Fibroblast of lung (primary cell): ENCODE data around the gene ABCB11.

Experiments
- EZH2 ChIP-seq: IDR thresholded peaks from 2 replicates; pipeline ENCODE4 v1.5.1; 2012; ENCODE audit warnings: low read length, control low read depth, mild to moderate bottlenecking; ENCODE audit errors: missing control alignments
- TF ChIP-seq, protein P1 (sequence below), 2 donors: IDR thresholded peaks in 1 of 2; conservative IDR thresholded peaks in 1 of 2; 1 replicate in 1 of 2; 2 replicates in 1 of 2; pipeline ENCODE4 v1.5.1; 2011 to 2012; ENCODE audit warnings: low read length in 2 of 2, control low read depth in 1 of 2, inconsistent platforms in 1 of 2, low read depth in 1 of 2, mild to moderate bottlenecking in 1 of 2

DNA sequence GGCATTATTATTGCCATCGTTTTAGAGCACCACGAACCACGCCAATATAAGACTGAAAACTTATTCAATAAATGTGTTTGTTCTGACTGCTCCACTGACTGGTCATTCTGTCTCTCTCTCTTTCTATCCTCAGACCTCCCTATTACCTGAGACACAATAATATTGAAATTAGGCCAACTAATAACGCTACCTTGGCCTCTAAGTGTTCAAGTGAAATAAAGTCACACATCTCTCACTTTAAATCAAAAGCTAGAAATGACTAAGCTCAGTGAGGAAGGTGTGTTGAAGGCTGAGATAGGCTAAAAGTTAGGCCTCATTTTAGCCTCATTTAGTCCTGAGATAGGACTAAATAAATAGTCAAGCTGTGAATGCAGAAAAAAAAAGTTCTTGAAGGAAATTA lies 91.2 kb downstream of the ABCB11 start:
- TF ChIP-seq, protein P1, sequence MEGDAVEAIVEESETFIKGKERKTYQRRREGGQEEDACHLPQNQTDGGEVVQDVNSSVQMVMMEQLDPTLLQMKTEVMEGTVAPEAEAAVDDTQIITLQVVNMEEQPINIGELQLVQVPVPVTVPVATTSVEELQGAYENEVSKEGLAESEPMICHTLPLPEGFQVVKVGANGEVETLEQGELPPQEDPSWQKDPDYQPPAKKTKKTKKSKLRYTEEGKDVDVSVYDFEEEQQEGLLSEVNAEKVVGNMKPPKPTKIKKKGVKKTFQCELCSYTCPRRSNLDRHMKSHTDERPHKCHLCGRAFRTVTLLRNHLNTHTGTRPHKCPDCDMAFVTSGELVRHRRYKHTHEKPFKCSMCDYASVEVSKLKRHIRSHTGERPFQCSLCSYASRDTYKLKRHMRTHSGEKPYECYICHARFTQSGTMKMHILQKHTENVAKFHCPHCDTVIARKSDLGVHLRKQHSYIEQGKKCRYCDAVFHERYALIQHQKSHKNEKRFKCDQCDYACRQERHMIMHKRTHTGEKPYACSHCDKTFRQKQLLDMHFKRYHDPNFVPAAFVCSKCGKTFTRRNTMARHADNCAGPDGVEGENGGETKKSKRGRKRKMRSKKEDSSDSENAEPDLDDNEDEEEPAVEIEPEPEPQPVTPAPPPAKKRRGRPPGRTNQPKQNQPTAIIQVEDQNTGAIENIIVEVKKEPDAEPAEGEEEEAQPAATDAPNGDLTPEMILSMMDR (conservative IDR thresholded peaks at IDR 0.05 in 1 of 2, IDR thresholded peaks at IDR 0.05 in 1 of 2; ENCODE audit: low read depth in 1 of 2, low read length in 2 of 2): no peak
- TF ChIP-seq EZH2: no peak
